HG03060 (cell line): ENCODE measurements around the gene FRRS1L.
A peak's percentile ranks its signal among the peaks of the same experiment; 100 is the strongest.

ENCODE experiments used
- ATAC-seq: cut with Tn5 transposase; IDR thresholded peaks from one replicate; pipeline ENCODE4 v1.9.1; 2021; ENCODE audit warnings: low read depth, moderate number of reproducible peaks; ENCODE audit not compliant: unreplicated experiment

Gene FRRS1L

GRCh38 chr9:109179801-109180523 is 12.9 kb upstream of the FRRS1L start:
- no peak for ATAC-seq

- no peak for ATAC-seq
Measured at GRCh38 chr9:109176963-109177362, 9.9 kb upstream of the FRRS1L start.

GRCh38 chr9:109176386-109176785 is 9.3 kb upstream of the FRRS1L start:
- ATAC-seq, result no peak

DNA sequence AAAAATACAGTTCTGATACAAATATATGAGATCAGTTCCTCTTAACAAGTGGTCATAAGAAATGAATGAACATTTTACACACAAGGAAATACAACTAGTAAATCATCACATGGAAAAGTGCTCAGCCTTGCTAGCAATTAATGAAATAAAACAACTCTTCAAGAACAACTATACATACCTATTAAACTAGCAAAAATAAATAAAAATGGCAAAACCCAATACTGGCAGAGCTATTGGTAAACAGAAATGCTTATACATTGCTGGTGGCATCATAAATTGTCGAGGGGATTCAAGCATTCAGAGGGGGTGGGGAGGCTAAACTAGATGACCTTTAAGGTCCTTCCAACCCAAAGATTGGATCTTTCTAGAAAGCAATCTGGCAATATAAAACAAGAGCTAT is 5.9 kb upstream of the FRRS1L start:
- no peak for ATAC-seq

DNA sequence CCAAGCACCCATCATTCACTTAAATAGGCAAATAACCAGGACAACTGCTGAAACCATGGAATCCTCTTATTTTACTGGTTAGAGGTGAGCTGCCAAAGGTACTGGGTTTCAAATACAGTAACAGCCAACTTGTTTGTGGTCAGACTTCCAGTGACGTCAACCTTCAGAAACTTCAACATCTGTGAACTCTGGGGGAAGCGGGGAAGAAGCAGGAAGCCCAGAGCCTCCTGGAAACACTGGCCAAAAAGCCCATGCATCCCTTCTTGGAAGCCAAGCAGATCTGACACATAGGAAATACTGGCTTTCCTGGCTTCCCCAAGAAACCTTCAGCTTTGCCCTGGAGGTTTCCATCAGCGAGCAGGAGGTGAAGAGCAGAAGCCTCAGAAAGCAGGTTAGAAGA is 4.9 kb upstream of the FRRS1L start:
- ATAC-seq, result no peak

DNA sequence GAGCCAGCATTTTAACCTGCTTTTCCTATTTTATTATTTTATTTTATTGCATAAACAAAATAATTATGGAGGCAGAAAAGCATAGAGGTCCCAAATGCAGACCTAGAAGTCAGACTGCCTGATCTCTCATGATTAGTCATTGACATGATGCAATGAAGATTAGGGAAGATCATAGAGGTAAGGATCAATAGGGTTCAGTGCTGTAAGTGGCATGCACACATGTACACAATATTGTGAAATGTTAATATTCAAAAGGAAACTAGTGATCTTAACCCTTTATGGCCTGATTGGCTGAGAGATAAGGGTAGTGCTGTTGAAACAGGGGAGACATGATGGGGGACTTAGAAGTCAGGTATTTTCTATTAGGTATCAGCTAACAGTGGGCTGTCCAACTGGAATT is 1.1 kb upstream of the FRRS1L start:
- ATAC-seq, result no peak

- ATAC-seq, result no peak
Measured at GRCh38 chr9:109167716-109168115, 667 bp upstream of the FRRS1L start.

DNA sequence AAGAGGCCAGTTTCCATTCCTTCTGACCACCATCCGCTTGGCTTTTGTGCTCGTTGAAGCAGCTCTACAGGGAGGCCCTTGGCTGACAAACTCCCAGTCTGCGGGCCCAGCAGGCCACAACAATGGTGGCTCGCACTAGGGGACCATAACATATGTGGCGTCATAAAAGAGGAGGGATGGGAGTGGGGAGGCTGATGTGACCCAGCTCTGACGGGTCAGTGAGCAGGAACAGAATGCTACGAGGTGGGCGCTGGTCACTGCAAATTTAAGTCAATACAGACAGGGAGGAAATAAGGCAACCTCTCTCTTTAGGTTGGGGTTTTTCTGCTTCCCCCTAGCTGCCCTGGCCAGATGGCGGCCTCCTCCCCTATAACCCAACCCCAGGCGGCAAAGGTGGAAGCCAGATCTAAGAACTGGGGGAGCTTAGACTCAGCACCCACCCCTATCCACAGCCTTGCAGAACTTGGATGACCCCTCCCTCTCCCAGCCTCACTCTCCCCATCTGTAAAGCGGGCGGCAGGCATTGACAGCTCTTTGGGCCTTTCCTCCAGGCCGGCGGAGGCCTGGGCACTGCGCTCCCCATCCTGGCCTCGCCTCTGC is 778 bp downstream of the FRRS1L start:
- ATAC-seq, result no peak

DNA sequence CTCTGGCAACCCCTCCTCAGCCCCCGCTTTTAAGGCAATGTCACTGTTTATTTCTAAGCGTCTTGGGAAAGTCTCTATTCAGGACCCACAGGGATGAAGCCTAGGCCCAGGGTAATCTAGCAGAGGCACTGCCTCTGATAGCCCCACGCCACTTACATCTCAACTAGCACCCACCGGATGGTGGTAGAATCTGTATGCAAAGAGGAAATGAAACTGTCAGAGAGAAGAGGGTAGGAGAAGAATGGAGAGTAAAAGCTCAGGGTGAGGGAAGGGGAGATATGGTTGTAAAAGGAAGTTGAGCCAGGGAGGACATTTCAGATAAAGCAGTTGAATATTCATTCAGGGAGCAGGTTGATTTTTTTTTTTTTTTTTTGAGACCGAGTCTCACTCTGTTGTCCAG is 3.0 kb downstream of the FRRS1L start:
- ATAC-seq, result peak; percentile 80

DNA sequence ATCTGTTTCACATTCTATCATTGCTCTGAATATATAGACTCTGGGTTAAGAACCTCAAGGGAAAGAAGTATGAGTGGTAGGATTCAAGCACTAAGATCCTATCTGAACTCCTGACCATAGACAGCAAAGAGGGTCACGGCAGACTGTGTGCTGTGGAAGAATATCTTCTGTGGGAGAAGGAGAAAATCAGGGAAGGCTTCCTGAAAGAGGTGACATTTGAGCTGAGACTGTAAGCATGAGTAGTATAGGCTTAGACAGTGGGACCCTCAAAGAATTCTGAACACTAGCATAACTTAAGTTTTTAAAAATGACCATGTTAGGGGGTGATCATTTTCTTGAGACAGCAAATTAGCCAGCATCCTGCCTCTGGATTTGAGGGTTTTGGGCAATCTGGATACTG is 3.9 kb downstream of the FRRS1L start:
- ATAC-seq, result no peak

DNA sequence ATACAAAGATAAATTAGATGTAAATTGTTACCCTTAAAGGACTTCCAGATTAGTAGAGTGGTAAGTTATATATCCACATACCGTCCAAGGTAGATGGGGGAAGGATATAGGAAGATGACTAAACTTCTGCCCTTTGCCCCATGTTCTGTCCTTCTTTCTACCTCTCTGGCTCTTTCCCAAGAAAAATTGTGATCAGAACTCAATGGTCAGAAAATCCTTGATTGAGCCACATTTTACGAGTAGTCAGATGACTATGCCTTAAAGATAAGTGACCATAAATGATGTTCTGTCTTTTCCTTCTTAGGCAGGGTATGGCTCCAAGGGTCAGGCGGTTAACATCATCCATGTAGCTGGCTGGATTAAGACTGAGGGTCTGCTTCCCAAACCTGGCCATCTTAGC is 4.4 kb downstream of the FRRS1L start:
- no peak for ATAC-seq

DNA sequence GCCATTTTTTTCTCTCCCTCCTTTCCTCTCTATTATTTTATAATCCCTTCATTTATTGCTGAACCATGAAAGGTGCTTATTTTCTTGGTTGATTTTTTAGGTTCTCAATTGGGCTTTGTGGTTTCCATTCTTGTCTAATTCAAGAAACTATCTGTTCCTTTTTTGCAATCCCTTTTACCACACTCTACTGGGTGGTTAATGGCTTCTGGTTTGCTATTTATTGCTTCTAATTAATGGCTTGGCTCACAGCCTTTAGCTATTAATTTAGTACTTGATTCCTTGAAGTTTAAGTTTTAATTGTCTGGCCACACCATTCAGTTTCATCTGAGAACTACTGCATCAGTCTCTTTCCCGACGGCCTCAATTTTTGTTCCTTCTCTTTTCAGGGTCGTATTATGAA is 5.6 kb downstream of the FRRS1L start:
- no peak for ATAC-seq

DNA sequence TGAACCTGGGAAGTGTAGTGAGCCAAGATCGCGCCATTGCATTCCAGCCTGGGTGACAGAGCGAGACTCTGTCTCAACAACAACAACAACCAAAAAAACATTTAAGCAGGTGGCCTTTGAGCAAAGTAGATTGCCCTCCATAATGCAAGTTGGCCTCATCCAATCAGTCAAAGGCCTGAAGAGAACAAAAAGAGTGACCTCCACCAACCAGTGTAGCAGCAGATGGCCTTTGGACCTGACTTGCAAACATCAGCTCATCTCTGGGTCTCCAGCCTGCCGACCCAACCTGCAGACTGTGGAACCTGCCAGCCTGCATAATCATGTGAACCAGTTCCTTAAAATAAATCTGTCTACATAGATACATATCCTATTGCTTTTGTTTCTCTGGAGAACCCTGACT is 7.5 kb downstream of the FRRS1L start:
- ATAC-seq, result no peak

GRCh38 chr9:109158651-109159050 is 8.4 kb downstream of the FRRS1L start:
- no peak for ATAC-seq

DNA sequence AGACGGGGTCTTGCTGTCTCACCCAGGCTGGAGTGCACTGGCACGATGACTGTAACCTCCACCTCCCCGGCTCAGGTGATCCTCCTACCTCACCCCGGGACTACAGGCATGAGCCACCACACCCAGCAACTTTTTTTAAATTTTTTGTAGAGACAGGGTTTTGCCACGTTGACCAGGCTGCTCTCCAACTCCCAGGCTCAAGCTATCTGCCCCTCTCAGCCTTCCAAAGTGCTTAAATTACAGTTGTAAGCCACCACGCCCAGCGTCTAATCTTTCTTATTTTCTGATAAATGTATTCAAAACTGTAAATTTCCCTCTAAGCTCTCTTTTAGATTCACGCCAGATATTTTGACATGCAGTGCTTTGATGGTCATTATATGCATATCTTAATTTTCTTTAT is 10.3 kb downstream of the FRRS1L start:
- ATAC-seq, result no peak

GRCh38 chr9:109150925-109151545 is 16.0 kb downstream of the FRRS1L start:
- no peak for ATAC-seq

- no peak for ATAC-seq
Measured at GRCh38 chr9:109149722-109150121, 17.3 kb downstream of the FRRS1L start.

DNA sequence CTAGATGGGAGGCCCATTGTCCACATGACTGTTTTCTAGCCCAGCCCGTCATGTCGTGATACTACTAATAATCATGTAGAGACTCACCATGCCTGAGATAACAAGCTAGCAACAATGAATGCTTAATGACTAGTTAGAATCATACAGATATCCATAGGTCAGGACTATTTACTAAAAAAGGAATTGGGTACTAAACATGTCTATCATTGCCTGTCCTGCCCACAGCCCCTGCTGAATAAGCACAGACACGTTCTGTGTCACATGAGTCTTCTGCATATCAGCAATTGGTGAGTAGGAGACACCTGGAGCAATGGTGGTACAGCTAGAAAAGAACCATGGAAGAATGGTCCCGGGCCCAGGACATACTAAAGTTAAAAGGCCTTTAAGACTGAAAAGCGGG is 18.0 kb downstream of the FRRS1L start:
- no peak for ATAC-seq

DNA sequence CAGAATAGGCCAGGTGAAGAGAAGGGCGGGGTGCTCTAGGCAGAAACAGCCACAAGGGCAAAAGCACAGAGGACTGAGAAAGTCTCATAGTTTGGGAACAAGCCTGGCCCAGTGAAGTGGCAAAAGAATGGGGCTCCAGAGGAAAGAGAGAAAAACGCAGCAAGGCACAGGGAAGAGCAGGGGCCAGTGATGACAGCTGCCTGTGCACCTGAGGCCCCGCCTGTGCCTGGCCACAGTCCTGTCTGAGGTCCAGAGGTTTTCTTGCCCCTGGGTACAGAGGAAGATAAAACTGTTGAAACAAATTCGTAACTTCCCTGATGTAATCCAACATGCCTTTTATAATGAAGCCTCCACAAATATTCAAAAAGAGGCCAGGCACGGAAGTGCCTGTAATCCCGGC is 22.0 kb downstream of the FRRS1L start:
- ATAC-seq, result no peak

- ATAC-seq, result peak; percentile 97
Measured at GRCh38 chr9:109143881-109144562, 23.0 kb downstream of the FRRS1L start.

GRCh38 chr9:109141375-109141774 is 25.7 kb downstream of the FRRS1L start:
- ATAC-seq, result no peak

DNA sequence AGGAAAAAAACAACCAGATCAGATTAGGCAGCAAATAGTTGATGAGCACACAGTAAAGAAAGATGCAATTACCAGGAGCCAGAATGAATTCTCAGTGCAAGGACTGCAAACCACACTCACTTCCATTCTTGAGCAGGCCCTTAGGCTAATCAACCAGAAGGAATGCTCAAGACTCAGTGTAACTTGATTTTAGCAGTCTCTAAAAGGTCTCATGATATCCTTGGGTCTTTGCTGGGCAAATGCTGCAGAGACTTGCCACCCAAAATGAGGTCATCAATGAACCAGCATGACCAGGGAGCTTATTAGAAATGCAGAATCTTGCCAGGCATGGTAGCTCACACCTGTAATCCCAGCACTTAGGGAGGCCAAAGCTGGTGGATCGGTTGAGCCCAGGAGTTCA is 27.2 kb downstream of the FRRS1L start:
- no peak for ATAC-seq
